GM21447 (cell line): ENCODE results near the gene PPP1R37.
A peak's percentile ranks its signal among the peaks of the same experiment; 100 is the strongest.

ENCODE experiments used
- ATAC-seq: cut with Tn5 transposase; IDR thresholded peaks from one replicate; pipeline ENCODE4 v1.9.1; 2021; ENCODE audit not compliant: unreplicated experiment

Gene PPP1R37

GRCh38 chr19:45164577-45165335 is 71.8 kb downstream of the PPP1R37 start:
- peak; percentile 80 for ATAC-seq

GRCh38 chr19:45166723-45167252 is 73.8 kb downstream of the PPP1R37 start:
- ATAC-seq: no peak

GRCh38 chr19:45168767-45169351 is 75.9 kb downstream of the PPP1R37 start:
- no peak for ATAC-seq

- ATAC-seq: no peak
Measured at GRCh38 chr19:45169602-45170001, 76.6 kb downstream of the PPP1R37 start.

GRCh38 chr19:45170146-45171106 is 77.4 kb downstream of the PPP1R37 start:
- ATAC-seq: no peak

DNA sequence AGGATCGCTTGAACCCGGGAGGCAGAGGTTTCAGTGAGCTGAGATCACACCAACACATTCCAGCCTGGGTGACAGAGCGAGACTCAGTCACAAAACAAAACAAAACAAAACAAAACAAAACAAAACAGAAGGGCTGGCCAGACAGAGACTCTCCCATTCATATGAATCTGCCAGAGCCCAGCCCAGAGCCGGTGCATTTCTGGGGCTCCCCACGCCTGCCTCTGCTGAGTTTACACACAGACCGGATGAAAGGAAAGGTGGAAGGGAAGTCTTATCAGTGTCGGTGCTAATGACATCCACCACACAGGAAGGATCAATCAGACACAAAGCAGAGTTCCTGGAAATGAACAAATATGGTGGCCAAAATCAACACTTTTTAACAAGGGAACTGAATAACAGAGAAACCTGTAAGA is 78.2 kb downstream of the PPP1R37 start:
- no peak for ATAC-seq

GRCh38 chr19:45172173-45172572 is 79.2 kb downstream of the PPP1R37 start:
- ATAC-seq: no peak

- ATAC-seq: no peak
Measured at GRCh38 chr19:45172611-45173208, 79.7 kb downstream of the PPP1R37 start.

- no peak for ATAC-seq
Measured at GRCh38 chr19:45173816-45174215, 80.8 kb downstream of the PPP1R37 start.

- ATAC-seq: no peak
Measured at GRCh38 chr19:45175515-45176345, 82.8 kb downstream of the PPP1R37 start.

DNA sequence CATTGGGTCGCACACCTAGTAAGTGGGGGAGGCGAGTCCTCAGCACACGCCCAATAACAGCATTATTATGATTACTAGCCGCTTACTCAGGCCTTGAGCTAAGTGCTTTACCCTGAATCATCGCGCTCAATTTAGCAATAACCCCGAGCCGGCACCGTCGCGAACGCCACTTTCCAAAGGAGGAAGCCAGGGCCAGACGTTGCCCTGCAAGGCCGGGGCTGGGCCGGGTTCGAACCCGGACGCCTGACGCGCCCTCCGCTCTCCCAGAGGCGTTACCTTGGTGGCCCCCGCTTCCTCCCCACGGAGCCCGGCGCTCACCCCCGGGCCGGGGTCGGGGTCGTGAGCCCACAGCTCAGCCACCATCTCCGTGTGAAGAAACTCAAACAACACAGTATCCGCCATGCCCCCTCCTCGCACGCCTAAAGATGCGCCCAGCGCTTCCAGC is 84.9 kb downstream of the PPP1R37 start, which contains the start of gene TRAPPC6A:
Gene TRAPPC6A (minus strand): TSS at position 421 of the 445 bp plus-strand sequence. CDS start 19 bp downstream, at position 402.
- no peak for ATAC-seq

DNA sequence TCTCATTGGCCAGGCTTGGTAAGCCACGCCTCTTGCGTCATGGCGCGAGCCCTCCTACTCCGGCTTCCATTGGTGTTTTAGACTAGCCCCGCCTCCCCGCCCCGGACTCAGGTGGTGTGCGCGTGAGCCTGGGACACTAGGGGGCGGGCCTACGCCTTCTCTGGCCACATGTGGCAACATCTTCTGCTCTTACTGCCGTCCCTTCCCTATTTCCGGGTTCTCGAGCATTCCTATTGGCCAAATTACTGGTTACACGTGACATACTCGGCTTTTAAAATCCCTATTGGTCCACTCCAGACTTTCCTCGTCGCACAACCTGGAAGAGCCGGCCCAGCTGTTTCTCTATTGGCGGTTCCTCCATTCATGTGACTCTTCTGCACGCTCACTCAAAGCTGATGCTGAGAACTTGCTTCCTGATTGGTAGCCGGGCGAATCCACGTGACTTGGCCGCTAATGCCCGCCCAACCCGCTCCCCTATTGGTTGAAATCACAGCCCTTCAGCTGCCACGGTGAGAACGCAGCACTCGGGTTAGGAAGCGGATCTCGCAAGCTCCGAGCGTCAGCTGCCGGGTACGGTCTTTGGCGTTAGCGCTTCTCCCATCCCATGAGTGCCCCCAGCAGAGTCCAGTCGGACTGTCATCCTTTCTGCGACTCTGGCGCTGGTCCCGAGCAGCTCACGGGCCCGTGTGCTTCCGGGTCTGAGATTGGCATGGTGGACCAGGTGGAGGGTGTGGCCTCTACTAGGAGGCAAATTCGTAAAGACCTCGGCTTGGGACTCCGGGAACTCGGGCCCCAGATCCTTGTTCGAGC is 85.5 kb downstream of the PPP1R37 start, which contains the start of gene BLOC1S3:
Gene BLOC1S3 (plus strand): TSS at position 523 of the 810 bp plus-strand sequence. CDS start 513 bp downstream, outside the sequence.
- peak; percentile 76 for ATAC-seq

GRCh38 chr19:45179072-45179891 is 86.3 kb downstream of the PPP1R37 start:
- no peak for ATAC-seq

- no peak for ATAC-seq
Measured at GRCh38 chr19:45179892-45180370, 87.0 kb downstream of the PPP1R37 start.

- no peak for ATAC-seq
Measured at GRCh38 chr19:45180936-45181335, 88.0 kb downstream of the PPP1R37 start.

GRCh38 chr19:45182758-45183157 is 89.8 kb downstream of the PPP1R37 start:
- no peak for ATAC-seq

- ATAC-seq: no peak
Measured at GRCh38 chr19:45184115-45184514, 91.1 kb downstream of the PPP1R37 start.
